ENCODE data around the gene MEIS1.

MEIS1 gene

GRCh38 chr2:66566726-66567399, 131.9 kb downstream of the MEIS1 start:
- Histone ChIP-seq H3K36me3 (ENCODE audit: control insufficient read depth in 2 of 2, insufficient read depth in 2 of 2, low read length in 2 of 2) (no peaks in the 10 kb centered on the region), H3K27me3 (ENCODE audit: control insufficient read depth in 2 of 2, insufficient read depth in 2 of 2, low read length in 2 of 2) (peaks cover 0 to 3% of the 10 kb centered on the region in 2 donors), H3K4me3 (ENCODE audit: low read length in 2 of 2) (no peak overlapping the region), H3K9me3 (ENCODE audit: control insufficient read depth in 2 of 2, low read length in 2 of 2) (no peaks in the 10 kb centered on the region), H3K4me1 (ENCODE audit: control insufficient read depth in 2 of 2, insufficient read depth in 2 of 2, low read length in 2 of 2) (no peaks in the 10 kb centered on the region), H3K9ac (ENCODE audit: low read depth in 1 of 2, low read length in 2 of 2) (no peak overlapping the region), H3K27ac (ENCODE audit: low read depth in 2 of 2, low read length in 2 of 2) (no peak overlapping the region)

- no peaks in the 10 kb centered on the region for H3K36me3 ChIP-seq (ENCODE audit: control insufficient read depth in 2 of 2, insufficient read depth in 2 of 2, low read length in 2 of 2)
- H3K4me3 ChIP-seq (ENCODE audit: low read length in 2 of 2), result no peak overlapping the region
- H3K27ac ChIP-seq (ENCODE audit: low read depth in 2 of 2, low read length in 2 of 2), result no peak overlapping the region
- H3K9ac ChIP-seq (ENCODE audit: low read depth in 1 of 2, low read length in 2 of 2), result no peak overlapping the region
- no peaks in the 10 kb centered on the region for H3K9me3 ChIP-seq (ENCODE audit: control insufficient read depth in 2 of 2, low read length in 2 of 2)
- H3K27me3 ChIP-seq (ENCODE audit: control insufficient read depth in 2 of 2, insufficient read depth in 2 of 2, low read length in 2 of 2), result peaks cover 0 to 3% of the 10 kb centered on the region in 2 donors
- no peaks in the 10 kb centered on the region for H3K4me1 ChIP-seq (ENCODE audit: control insufficient read depth in 2 of 2, insufficient read depth in 2 of 2, low read length in 2 of 2)
These were observed 132.8 kb downstream of the MEIS1 start for GRCh38 chr2:66567729-66568128.

DNA sequence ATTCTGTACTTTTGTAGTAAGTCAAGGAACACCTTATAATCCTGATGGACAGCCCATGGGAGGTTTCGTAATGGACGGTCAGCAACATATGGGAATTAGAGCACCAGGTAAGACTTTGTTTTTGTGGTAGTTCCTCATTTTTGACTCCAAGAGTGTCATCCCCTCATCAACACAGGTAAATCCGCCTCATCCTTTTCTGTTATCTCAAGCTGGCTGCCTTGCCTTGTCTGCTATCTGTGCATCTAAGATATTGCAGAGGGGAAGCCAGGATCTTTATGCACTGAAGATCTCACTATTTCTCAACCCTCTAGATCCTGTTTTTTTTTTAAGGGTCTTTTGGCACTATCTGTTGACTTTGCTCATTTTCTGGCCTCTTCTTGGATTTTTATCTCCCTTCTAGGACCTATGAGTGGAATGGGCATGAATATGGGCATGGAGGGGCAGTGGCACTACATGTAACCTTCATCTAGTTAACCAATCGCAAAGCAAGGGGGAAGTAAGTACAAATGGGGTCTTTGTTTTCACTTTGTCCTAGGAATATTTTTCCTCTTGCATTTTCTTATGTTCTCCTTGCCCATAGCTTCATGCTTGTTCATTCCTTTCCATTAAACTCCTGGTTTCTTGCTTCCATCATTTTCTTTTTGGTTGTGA, 133.8 kb downstream of the MEIS1 start:
- Histone ChIP-seq H3K27me3 (ENCODE audit: control insufficient read depth in 2 of 2, insufficient read depth in 2 of 2, low read length in 2 of 2) (peaks cover 2 to 9% of the 10 kb centered on the region in 2 donors), H3K9me3 (ENCODE audit: control insufficient read depth in 2 of 2, low read length in 2 of 2) (no peaks in the 10 kb centered on the region), H3K36me3 (ENCODE audit: control insufficient read depth in 2 of 2, insufficient read depth in 2 of 2, low read length in 2 of 2) (no peaks in the 10 kb centered on the region), H3K4me3 (ENCODE audit: low read length in 2 of 2) (no peak overlapping the region), H3K9ac (ENCODE audit: low read depth in 1 of 2, low read length in 2 of 2) (no peak overlapping the region), H3K4me1 (ENCODE audit: control insufficient read depth in 2 of 2, insufficient read depth in 2 of 2, low read length in 2 of 2) (no peaks in the 10 kb centered on the region), H3K27ac (ENCODE audit: low read depth in 2 of 2, low read length in 2 of 2) (no peak overlapping the region)

DNA sequence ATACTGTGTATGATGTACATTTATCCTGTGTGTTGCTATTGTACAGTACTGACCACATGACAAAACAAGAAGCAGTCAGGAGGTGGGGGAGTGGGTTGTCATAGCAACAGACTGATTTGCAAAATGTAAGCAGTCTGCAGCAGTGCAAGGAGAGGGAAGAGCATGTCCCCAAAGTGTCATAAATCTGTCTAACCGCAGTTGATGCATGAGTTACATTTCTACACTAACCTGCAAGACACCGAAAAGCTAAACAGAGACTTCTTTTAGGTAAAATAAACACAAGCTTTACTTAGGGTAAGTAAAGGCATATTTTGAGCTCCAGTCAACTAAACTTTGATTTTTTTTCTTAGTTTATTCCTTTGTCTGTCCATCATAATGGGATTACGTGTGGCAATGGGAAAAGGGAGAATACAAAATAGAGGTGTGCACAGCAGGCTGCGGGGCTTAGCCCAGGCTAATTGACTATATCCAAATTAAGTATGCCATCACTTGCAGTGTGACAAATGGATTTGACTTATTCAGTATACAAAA, 134.5 kb downstream of the MEIS1 start:
- H3K36me3 ChIP-seq (ENCODE audit: control insufficient read depth in 2 of 2, insufficient read depth in 2 of 2, low read length in 2 of 2), result no peaks in the 10 kb centered on the region
- no peak overlapping the region for H3K9ac ChIP-seq (ENCODE audit: low read depth in 1 of 2, low read length in 2 of 2)
- H3K9me3 ChIP-seq (ENCODE audit: control insufficient read depth in 2 of 2, low read length in 2 of 2), result no peaks in the 10 kb centered on the region
- H3K4me1 ChIP-seq (ENCODE audit: control insufficient read depth in 2 of 2, insufficient read depth in 2 of 2, low read length in 2 of 2), result no peaks in the 10 kb centered on the region
- no peak overlapping the region for H3K4me3 ChIP-seq (ENCODE audit: low read length in 2 of 2)
- no peak overlapping the region for H3K27ac ChIP-seq (ENCODE audit: low read depth in 2 of 2, low read length in 2 of 2)
- peaks cover 6 to 12% of the 10 kb centered on the region in 2 donors for H3K27me3 ChIP-seq (ENCODE audit: control insufficient read depth in 2 of 2, insufficient read depth in 2 of 2, low read length in 2 of 2)

DNA sequence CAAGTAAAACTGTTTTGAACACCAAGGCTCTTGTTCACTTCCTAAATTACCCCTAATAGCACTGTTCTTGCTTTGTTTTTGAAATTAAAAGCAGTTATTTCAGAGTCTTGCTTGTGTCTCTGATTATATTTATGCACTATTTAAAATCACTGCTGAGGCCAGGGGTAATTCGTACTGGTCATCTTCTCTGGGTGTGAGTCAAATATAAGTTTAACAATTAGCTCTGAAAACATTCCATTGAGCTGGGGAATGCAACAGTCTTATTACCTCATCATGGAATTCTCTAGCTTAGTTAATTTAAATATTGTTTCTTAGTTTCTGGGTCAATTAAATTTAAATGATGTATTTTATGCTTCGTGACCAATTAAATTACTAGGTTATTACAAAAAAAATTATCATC, 135.0 kb downstream of the MEIS1 start:
- Histone ChIP-seq H3K27me3 (ENCODE audit: control insufficient read depth in 2 of 2, insufficient read depth in 2 of 2, low read length in 2 of 2) (peaks cover 10 to 13% of the 10 kb centered on the region in 2 donors), H3K27ac (ENCODE audit: low read depth in 2 of 2, low read length in 2 of 2) (no peak overlapping the region), H3K9me3 (ENCODE audit: control insufficient read depth in 2 of 2, low read length in 2 of 2) (no peaks in the 10 kb centered on the region), H3K4me3 (ENCODE audit: low read length in 2 of 2) (no peak overlapping the region), H3K36me3 (ENCODE audit: control insufficient read depth in 2 of 2, insufficient read depth in 2 of 2, low read length in 2 of 2) (no peaks in the 10 kb centered on the region), H3K9ac (ENCODE audit: low read depth in 1 of 2, low read length in 2 of 2) (no peak overlapping the region), H3K4me1 (ENCODE audit: control insufficient read depth in 2 of 2, insufficient read depth in 2 of 2, low read length in 2 of 2) (no peaks in the 10 kb centered on the region)

DNA sequence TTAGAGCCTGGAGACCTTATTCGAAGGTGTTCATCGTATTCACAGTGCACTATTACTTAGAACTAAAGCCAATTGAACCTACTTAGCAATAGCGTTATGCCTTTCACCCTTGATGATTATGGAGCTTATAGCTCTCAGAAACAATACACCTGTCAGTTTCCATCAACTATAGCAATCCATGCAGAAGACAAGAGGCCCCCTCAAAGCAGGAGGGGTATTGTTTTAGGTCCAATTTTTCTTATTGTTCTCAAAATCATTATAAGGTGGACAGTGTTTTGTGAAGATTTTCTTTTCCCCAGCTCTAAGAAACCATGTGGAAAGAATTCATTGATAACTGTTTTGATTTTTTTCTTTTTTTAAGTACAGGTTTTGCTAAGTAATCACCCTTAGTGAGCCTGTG, 135.5 kb downstream of the MEIS1 start:
- H3K4me3 ChIP-seq (ENCODE audit: low read length in 2 of 2), result no peak overlapping the region
- H3K9ac ChIP-seq (ENCODE audit: low read depth in 1 of 2, low read length in 2 of 2), result no peak overlapping the region
- H3K4me1 ChIP-seq (ENCODE audit: control insufficient read depth in 2 of 2, insufficient read depth in 2 of 2, low read length in 2 of 2), result no peaks in the 10 kb centered on the region
- H3K36me3 ChIP-seq (ENCODE audit: control insufficient read depth in 2 of 2, insufficient read depth in 2 of 2, low read length in 2 of 2), result no peaks in the 10 kb centered on the region
- no peak overlapping the region for H3K27ac ChIP-seq (ENCODE audit: low read depth in 2 of 2, low read length in 2 of 2)
- H3K27me3 ChIP-seq (ENCODE audit: control insufficient read depth in 2 of 2, insufficient read depth in 2 of 2, low read length in 2 of 2), result peaks cover 12 to 16% of the 10 kb centered on the region in 2 donors
- no peaks in the 10 kb centered on the region for H3K9me3 ChIP-seq (ENCODE audit: control insufficient read depth in 2 of 2, low read length in 2 of 2)

DNA sequence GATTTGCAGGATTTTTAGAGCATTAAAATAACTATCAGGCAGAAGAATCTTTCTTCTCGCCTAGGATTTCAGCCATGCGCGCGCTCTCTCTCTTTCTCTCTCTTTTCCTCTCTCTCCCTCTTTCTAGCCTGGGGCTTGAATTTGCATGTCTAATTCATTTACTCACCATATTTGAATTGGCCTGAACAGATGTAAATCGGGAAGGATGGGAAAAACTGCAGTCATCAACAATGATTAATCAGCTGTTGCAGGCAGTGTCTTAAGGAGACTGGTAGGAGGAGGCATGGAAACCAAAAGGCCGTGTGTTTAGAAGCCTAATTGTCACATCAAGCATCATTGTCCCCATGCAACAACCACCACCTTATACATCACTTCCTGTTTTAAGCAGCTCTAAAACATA, 137.0 kb downstream of the MEIS1 start:
- no peaks in the 10 kb centered on the region for H3K9me3 ChIP-seq (ENCODE audit: control insufficient read depth in 2 of 2, low read length in 2 of 2)
- peaks cover 19 to 28% of the 10 kb centered on the region in 2 donors for H3K27me3 ChIP-seq (ENCODE audit: control insufficient read depth in 2 of 2, insufficient read depth in 2 of 2, low read length in 2 of 2)
- H3K4me3 ChIP-seq (ENCODE audit: low read length in 2 of 2), result no peak overlapping the region
- H3K36me3 ChIP-seq (ENCODE audit: control insufficient read depth in 2 of 2, insufficient read depth in 2 of 2, low read length in 2 of 2), result no peaks in the 10 kb centered on the region
- no peak overlapping the region for H3K9ac ChIP-seq (ENCODE audit: low read depth in 1 of 2, low read length in 2 of 2)
- H3K4me1 ChIP-seq (ENCODE audit: control insufficient read depth in 2 of 2, insufficient read depth in 2 of 2, low read length in 2 of 2), result peaks cover 0 to 5% of the 10 kb centered on the region in 2 donors
- H3K27ac ChIP-seq (ENCODE audit: low read depth in 2 of 2, low read length in 2 of 2), result no peak overlapping the region

DNA sequence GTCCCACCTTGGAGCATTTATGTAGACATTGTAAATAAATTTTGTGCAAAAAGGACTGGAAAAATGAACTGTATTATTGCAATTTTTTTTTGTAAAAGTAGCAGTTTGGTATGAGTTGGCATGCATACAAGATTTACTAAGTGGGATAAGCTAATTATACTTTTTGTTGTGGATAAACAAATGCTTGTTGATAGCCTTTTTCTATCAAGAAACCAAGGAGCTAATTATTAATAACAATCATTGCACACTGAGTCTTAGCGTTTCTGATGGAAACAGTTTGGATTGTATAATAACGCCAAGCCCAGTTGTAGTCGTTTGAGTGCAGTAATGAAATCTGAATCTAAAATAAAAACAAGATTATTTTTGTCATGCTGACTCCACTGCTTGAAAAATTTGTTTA, 137.5 kb downstream of the MEIS1 start:
- Histone ChIP-seq H3K9me3 (ENCODE audit: control insufficient read depth in 2 of 2, low read length in 2 of 2) (no peaks in the 10 kb centered on the region), H3K4me1 (ENCODE audit: control insufficient read depth in 2 of 2, insufficient read depth in 2 of 2, low read length in 2 of 2) (peaks cover 0 to 5% of the 10 kb centered on the region in 2 donors), H3K9ac (ENCODE audit: low read depth in 1 of 2, low read length in 2 of 2) (no peak overlapping the region), H3K27me3 (ENCODE audit: control insufficient read depth in 2 of 2, insufficient read depth in 2 of 2, low read length in 2 of 2) (peaks cover 23 to 33% of the 10 kb centered on the region in 2 donors), H3K27ac (ENCODE audit: low read depth in 2 of 2, low read length in 2 of 2) (no peak overlapping the region), H3K4me3 (ENCODE audit: low read length in 2 of 2) (no peak overlapping the region), H3K36me3 (ENCODE audit: control insufficient read depth in 2 of 2, insufficient read depth in 2 of 2, low read length in 2 of 2) (no peaks in the 10 kb centered on the region)

DNA sequence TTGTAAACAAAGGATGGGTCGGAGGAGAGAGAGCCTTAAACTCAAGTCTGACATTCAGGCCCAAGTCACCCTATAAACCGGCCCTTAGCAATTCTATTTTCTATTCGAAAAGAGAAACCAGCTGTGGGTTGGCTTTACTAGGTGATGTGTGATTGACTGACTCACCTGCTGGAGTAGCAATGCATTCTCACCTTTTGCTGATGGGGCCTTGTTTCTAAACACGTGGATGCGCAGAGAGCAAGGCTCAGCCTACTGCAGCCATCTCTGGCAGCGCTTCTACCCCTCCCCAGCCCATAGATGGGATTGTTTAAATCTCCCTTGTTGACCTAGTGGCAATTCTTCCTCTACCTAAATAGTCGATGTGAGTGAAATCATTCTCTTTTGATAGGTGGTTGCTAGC, 138.5 kb downstream of the MEIS1 start:
- no peak overlapping the region for H3K9ac ChIP-seq (ENCODE audit: low read depth in 1 of 2, low read length in 2 of 2)
- H3K27me3 ChIP-seq (ENCODE audit: control insufficient read depth in 2 of 2, insufficient read depth in 2 of 2, low read length in 2 of 2), result peaks cover 30 to 43% of the 10 kb centered on the region in 2 donors
- H3K4me1 ChIP-seq (ENCODE audit: control insufficient read depth in 2 of 2, insufficient read depth in 2 of 2, low read length in 2 of 2), result peaks cover 0 to 8% of the 10 kb centered on the region in 2 donors
- H3K27ac ChIP-seq (ENCODE audit: low read depth in 2 of 2, low read length in 2 of 2), result no peak overlapping the region
- H3K9me3 ChIP-seq (ENCODE audit: control insufficient read depth in 2 of 2, low read length in 2 of 2), result no peaks in the 10 kb centered on the region
- no peak overlapping the region for H3K4me3 ChIP-seq (ENCODE audit: low read length in 2 of 2)
- no peaks in the 10 kb centered on the region for H3K36me3 ChIP-seq (ENCODE audit: control insufficient read depth in 2 of 2, insufficient read depth in 2 of 2, low read length in 2 of 2)

- Histone ChIP-seq H3K4me3 (ENCODE audit: low read length in 2 of 2) (no peak overlapping the region), H3K9me3 (ENCODE audit: control insufficient read depth in 2 of 2, low read length in 2 of 2) (no peaks in the 10 kb centered on the region), H3K9ac (ENCODE audit: low read depth in 1 of 2, low read length in 2 of 2) (no peak overlapping the region), H3K27me3 (ENCODE audit: control insufficient read depth in 2 of 2, insufficient read depth in 2 of 2, low read length in 2 of 2) (peaks cover 32 to 47% of the 10 kb centered on the region in 2 donors), H3K36me3 (ENCODE audit: control insufficient read depth in 2 of 2, insufficient read depth in 2 of 2, low read length in 2 of 2) (no peaks in the 10 kb centered on the region), H3K27ac (ENCODE audit: low read depth in 2 of 2, low read length in 2 of 2) (no peak overlapping the region), H3K4me1 (ENCODE audit: control insufficient read depth in 2 of 2, insufficient read depth in 2 of 2, low read length in 2 of 2) (peaks cover 0 to 8% of the 10 kb centered on the region in 2 donors)
These were observed 138.9 kb downstream of the MEIS1 start for GRCh38 chr2:66573821-66574233.

All from mucosa of rectum (tissue), 2 donors.